Ovary (tissue), 3 donors: ENCODE results near the gene DDX59.

ENCODE experiments used
- CTCF ChIP-seq, 3 donors: fragments of 450-650 bp in 2 of 3; fragments of 200-600 bp in 1 of 3; IDR thresholded peaks; one replicate each; pipeline versions ENCODE4 v1.5.1 to v1.8.0; 2016 to 2022; ENCODE audit warnings: antibody characterized with exemption in 3 of 3, mild to moderate bottlenecking in 1 of 3
- POLR2A ChIP-seq: fragments of 450-650 bp; IDR thresholded peaks from one replicate; pipeline ENCODE4 v1.6.1; 2017; ENCODE audit warnings: antibody characterized with exemption, mild to moderate bottlenecking, moderate library complexity
- donor health status: DM: no; HTN: no; CAD: no.

DNA sequence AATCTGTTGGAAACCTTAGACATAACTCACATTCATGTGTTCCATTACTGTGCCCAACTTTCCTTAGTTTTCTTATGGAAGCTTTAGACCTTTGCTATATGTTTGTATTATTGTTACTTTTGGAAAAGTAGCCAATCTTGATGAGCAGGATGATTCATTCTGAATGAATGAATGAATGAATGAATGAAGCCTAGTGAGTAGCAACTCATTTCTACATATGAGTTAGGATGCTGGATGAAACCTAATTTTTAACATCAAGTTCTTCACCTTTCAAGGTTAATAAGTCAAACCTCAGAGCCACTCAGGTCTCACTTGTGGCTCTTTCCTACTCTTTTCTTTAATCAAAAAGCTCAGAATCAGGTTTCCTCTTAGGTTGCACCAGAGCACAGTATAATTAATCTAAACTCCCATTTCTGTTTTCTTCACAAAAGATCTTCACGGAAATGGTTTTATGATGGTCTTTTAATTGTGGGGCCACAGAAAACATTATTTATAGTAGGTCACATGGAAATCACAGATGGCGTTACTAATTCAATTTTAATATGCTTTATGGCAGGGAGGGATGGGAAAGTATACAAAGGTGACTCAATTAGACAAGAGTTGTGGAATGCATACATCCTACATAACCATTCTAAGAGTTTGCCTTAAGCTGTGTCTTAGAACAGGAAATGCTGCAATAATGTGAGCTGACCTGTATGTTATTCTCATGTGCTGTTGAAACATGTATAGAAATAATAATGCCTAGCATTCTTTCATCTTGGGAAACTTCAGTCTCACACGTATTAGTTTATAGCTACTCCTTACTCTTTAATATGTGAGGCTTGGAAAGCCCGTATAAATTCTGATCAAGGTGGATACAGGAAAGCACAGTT is 4.5 kb upstream of the DDX59 start:
- TF ChIP-seq CTCF (IDR thresholded peaks at IDR 0.05) (no peak), POLR2A (no peak)
